IMR-90 (cell line): ENCODE data around the gene KLHL34. TPM values are rescaled to one million over a fixed set of nuclear protein-coding genes. Genes with fewer than 3 reads are reported as not detected.

Source experiments
- ATAC-seq: fragments of 200-7000 bp; cut with Tn5 transposase; 2 replicates; pipeline ENCODE4 v1.9.1; 2020; ENCODE audit warnings: low read depth, mild to moderate bottlenecking, moderate library complexity
- BruUV-seq: library from RNA; stranded (reverse); fragments of 400-500 nt; replicated peaks from 2 replicates; lab custom pipeline; 2021; lab: Mats Ljungman, UMichigan
- CTCF ChIA-PET: fragments of 300-600 bp; formaldehyde crosslinking; extraction: SDS; loops from one replicate; lab custom pipeline; 2021; ENCODE audit warnings: antibody characterized with exemption; lab: Yijun Ruan, JAX
- POLR2A ChIA-PET: fragments of 300-600 bp; sonication (Branson Sonifier 250); formaldehyde crosslinking; loops from one replicate; lab custom pipeline; 2022; ENCODE audit warnings: antibody characterized with exemption; ENCODE audit not compliant: unreplicated experiment; lab: Charles Lee
- DNase-seq: peaks from one replicate; pipeline ENCODE4 v3.0.0; 2013
- H2AFZ ChIP-seq: replicated peaks from 2 replicates; pipeline ENCODE3; 2013; ENCODE audit warnings: low read length, mild to moderate bottlenecking; ENCODE audit not compliant: poor library complexity
- H2AK5ac ChIP-seq: 2 replicates; pipeline ENCODE4 v1.6.1; 2013; ENCODE audit warnings: low read depth, low read length, inconsistent platforms
- H2AK9ac ChIP-seq: replicated peaks from 2 replicates; pipeline ENCODE3; 2013; ENCODE audit warnings: mild to moderate bottlenecking, low read depth, low read length, moderate library complexity; ENCODE audit not compliant: poor library complexity
- H2BK120ac ChIP-seq: 2 replicates; pipeline ENCODE4 v1.6.1; 2013; ENCODE audit warnings: low read depth, low read length, inconsistent platforms
- H2BK15ac ChIP-seq: 3 replicates; pipeline ENCODE4 v1.6.1; 2013; ENCODE audit warnings: low read depth, low read length, inconsistent platforms
- H2BK20ac ChIP-seq: 2 replicates; pipeline ENCODE4 v1.6.1; 2013; ENCODE audit warnings: low read depth, mild to moderate bottlenecking, inconsistent platforms, low read length, moderate library complexity
- H2BK5ac ChIP-seq: 2 replicates; pipeline ENCODE4 v1.6.1; 2013; ENCODE audit warnings: mild to moderate bottlenecking, low read depth, low read length, inconsistent platforms; ENCODE audit not compliant: poor library complexity, severe bottlenecking
- H3K14ac ChIP-seq: replicated peaks from 2 replicates; pipeline ENCODE4 v1.6.1; 2013; ENCODE audit warnings: low read depth, low read length, inconsistent platforms
- H3K18ac ChIP-seq: 2 replicates; pipeline ENCODE4 v1.6.1; 2013; ENCODE audit warnings: low read depth, low read length, control low read depth
- H3K23ac ChIP-seq: 2 replicates; pipeline ENCODE4 v1.6.1; 2013; ENCODE audit warnings: low read depth, low read length, inconsistent platforms
- H3K27ac ChIP-seq: 2 replicates; pipeline ENCODE4 v1.5.1; 2013; ENCODE audit warnings: mild to moderate bottlenecking, control low read depth, low read length; ENCODE audit not compliant: insufficient read depth
- H3K27me3 ChIP-seq: 2 replicates; pipeline ENCODE4 v1.6.1; 2013; ENCODE audit warnings: low read length; ENCODE audit not compliant: control insufficient read depth, insufficient read depth
- H3K36me3 ChIP-seq: 2 replicates; pipeline ENCODE4 v1.6.1; 2013; ENCODE audit warnings: low read length, mixed read lengths; ENCODE audit not compliant: control insufficient read depth, insufficient read depth
- H3K4ac ChIP-seq: 2 replicates; pipeline ENCODE4 v1.6.1; 2013; ENCODE audit warnings: low read depth, low read length, inconsistent platforms
- H3K4me1 ChIP-seq: 2 replicates; pipeline ENCODE4 v1.6.1; 2013; ENCODE audit warnings: low read length, mixed read lengths; ENCODE audit not compliant: control insufficient read depth, insufficient read depth
- H3K4me2 ChIP-seq: 2 replicates; pipeline ENCODE4 v1.6.1; 2013; ENCODE audit warnings: low read depth, mild to moderate bottlenecking, control low read depth, low read length, moderate library complexity
- H3K4me3 ChIP-seq: 2 replicates; pipeline ENCODE4 v1.5.1; 2013; ENCODE audit warnings: low read depth, mild to moderate bottlenecking, control low read depth, low read length, moderate library complexity; ENCODE audit not compliant: insufficient read depth
- H3K56ac ChIP-seq: 2 replicates; pipeline ENCODE4 v1.6.1; 2013; ENCODE audit warnings: low read length, inconsistent platforms; ENCODE audit not compliant: insufficient read depth; ENCODE audit errors: extremely low read depth
- H3K79me1 ChIP-seq, 2 experiments: 2 replicates each; pipeline ENCODE4 v1.6.1; 2013; ENCODE audit warnings: low read length in 2 of 2, inconsistent platforms in 1 of 2, low read depth in 1 of 2
- H3K9ac ChIP-seq: 2 replicates; pipeline ENCODE4 v1.6.1; 2013; ENCODE audit warnings: low read depth, low read length, control low read depth
- H3K9me1 ChIP-seq: 2 replicates; pipeline ENCODE4 v1.6.1; 2013; ENCODE audit warnings: low read length, inconsistent platforms; ENCODE audit not compliant: insufficient read depth
- H3K9me3 ChIP-seq: 2 replicates; pipeline ENCODE4 v1.6.1; 2013; ENCODE audit warnings: low read length; ENCODE audit not compliant: control insufficient read depth, insufficient read depth
- H4K20me1 ChIP-seq: 2 replicates; pipeline ENCODE4 v1.6.1; 2013; ENCODE audit warnings: low read length, inconsistent platforms; ENCODE audit not compliant: insufficient read depth
- H4K5ac ChIP-seq: 2 replicates; pipeline ENCODE4 v1.6.1; 2013; ENCODE audit warnings: mild to moderate bottlenecking, low read depth, low read length, control low read depth
- H4K8ac ChIP-seq, 2 experiments: 2 replicates each; pipeline ENCODE4 v1.6.1; 2013; ENCODE audit warnings: low read depth in 2 of 2, low read length in 2 of 2, control low read depth in 1 of 2, inconsistent platforms in 1 of 2
- H4K91ac ChIP-seq: 2 replicates; pipeline ENCODE4 v1.6.1; 2013; ENCODE audit warnings: low read depth, low read length, inconsistent platforms; ENCODE audit not compliant: insufficient read depth
- BHLHE40 ChIP-seq: fragments of 150-350 bp; IDR thresholded peaks from 2 replicates; pipeline ENCODE4 v1.6.1; 2016; ENCODE audit warnings: mild to moderate bottlenecking, low read depth, low read length
- CEBPB ChIP-seq: IDR thresholded peaks from 2 replicates; pipeline ENCODE4 v1.6.1; 2012; ENCODE audit warnings: low read depth, low read length, improper control_type of control experiment
- CHD1 ChIP-seq: IDR thresholded peaks from 2 replicates; pipeline ENCODE4 v1.6.1; 2012; ENCODE audit warnings: low read depth, low read length, improper control_type of control experiment
- CTCF ChIP-seq: conservative IDR thresholded peaks from 2 replicates; pipeline ENCODE4 v1.5.1; 2012; ENCODE audit warnings: mild to moderate bottlenecking, low read depth, low read length, improper control_type of control experiment
- MAZ ChIP-seq: IDR thresholded peaks from 2 replicates; pipeline ENCODE4 v1.6.1; 2012; ENCODE audit warnings: low read depth, mild to moderate bottlenecking, low read length, improper control_type of control experiment, moderate library complexity, borderline replicate concordance
- MXI1 ChIP-seq: IDR thresholded peaks from 2 replicates; pipeline ENCODE4 v1.6.1; 2012; ENCODE audit warnings: low read depth, mild to moderate bottlenecking, low read length, moderate library complexity, borderline replicate concordance
- RCOR1 ChIP-seq: IDR thresholded peaks from 2 replicates; pipeline ENCODE4 v1.6.1; 2012; ENCODE audit warnings: mild to moderate bottlenecking, low read length, improper control_type of control experiment; ENCODE audit not compliant: insufficient replicate concordance
- WGBS, 2 experiments: methylation state at CpG; one replicate each; pipeline versions ENCODE4 v1.1.5 to v1.1.7; 2013; ENCODE audit warnings: missing lambda C conversion rate in 2 of 2; ENCODE audit not compliant: insufficient read length in 1 of 2; ENCODE audit errors: extremely low coverage in 2 of 2; 5-methylcytosine and 5-hydroxymethylcytosine counted together
- dilution Hi-C: fragments of 300-500 bp; cut with HindIII; formaldehyde crosslinking; loops from one replicate; pipeline ENCODE4 v1.14.3; 2018; ENCODE audit warnings: low sequenced_read_pairs; ENCODE audit not compliant: unreplicated experiment
- in situ Hi-C: fragments of 300-500 bp; cut with MboI; formaldehyde crosslinking; loops from 3 replicates; pipeline ENCODE4 v1.14.3; 2019; ENCODE audit warnings: low sequenced_read_pairs, inconsistent platforms, mixed read lengths
- intact Hi-C: fragments of 100-400 bp; cut with micrococcal nuclease; formaldehyde crosslinking; loops from 2 replicates; pipeline ENCODE4 v1.10.0; 2022
- polyA plus RNA-seq, 3 experiments: library from polyadenylated mRNA; depleted of rRNA; stranded (reverse); fragments of >200 nt; gene quantifications; 2 replicates each; pipeline ENCODE4 v1.2.3, GENCODE V29; 2012; ENCODE audit warnings: low replicate concordance in 1 of 3
- total RNA-seq: library from RNA; depleted of rRNA; stranded (reverse); fragments of >200 nt; gene quantifications from 2 replicates; pipeline ENCODE4 v1.2.3, GENCODE V29; 2012

KLHL34 gene
- total and polyA plus RNA-seq, 2 of the 4 experiments (the other 2 are of a cell fraction): not detected

- Histone ChIP-seq H2BK15ac (no peak overlapping the region), H3K79me1 (no peaks in the 10 kb centered on the region), H4K91ac (no peak overlapping the region), H3K27me3 (peaks cover 2% of the 10 kb centered on the region; the same call in 1 of the 2 replicates), H3K18ac (no peak overlapping the region), H2AK5ac (no peak overlapping the region), H3K9ac (no peak overlapping the region), H2BK120ac (no peak overlapping the region), H4K5ac (no peak overlapping the region), H3K4me3 (no peak overlapping the region), H3K4me2 (no peak overlapping the region), H3K9me1 (no peaks in the 10 kb centered on the region), H3K27ac (no peak overlapping the region), H3K4ac (no peak overlapping the region), H4K8ac (no peak overlapping the region), H3K56ac (no peak overlapping the region), H2BK20ac (no peak overlapping the region), H3K36me3 (no peaks in the 10 kb centered on the region), H2AK9ac (no peak overlapping the region), H3K23ac (no peak overlapping the region), H3K9me3 (no peaks in the 10 kb centered on the region), H2BK5ac (no peak overlapping the region), H3K4me1 (no peaks in the 10 kb centered on the region), H4K20me1 (no peaks in the 10 kb centered on the region), H2AFZ (no peak overlapping the region), H3K14ac (no peak overlapping the region)
- no TSS peak for BruUV-seq
- TF ChIP-seq MAZ (no peak), RCOR1 (no peak), CTCF (no peak), BHLHE40 (no peak), CHD1 (no peak), CEBPB (no peak), MXI1 (no peak)
- no CpG with 5 or more reads among the region's 2 CpGs for WGBS, 2 experiments
- ATAC-seq: no peak
- intact Hi-C loops: no loop called here
- no peak for DNase-seq
- in situ Hi-C loops: no loop called here
- dilution Hi-C loops: no loop called here
- CTCF ChIA-PET: no interaction called here
- POLR2A ChIA-PET: no interaction called here
These were observed 17.8 kb upstream of the KLHL34 start for GRCh38 chrX:21675931-21676330.
